ENCODE measurements around the gene FGG. TPM values are rescaled to one million over a fixed set of nuclear protein-coding genes. Genes with fewer than 3 reads are reported as not detected.

Gene FGG
- total RNA-seq, 1 experiment from 2014 or later = not detected

DNA sequence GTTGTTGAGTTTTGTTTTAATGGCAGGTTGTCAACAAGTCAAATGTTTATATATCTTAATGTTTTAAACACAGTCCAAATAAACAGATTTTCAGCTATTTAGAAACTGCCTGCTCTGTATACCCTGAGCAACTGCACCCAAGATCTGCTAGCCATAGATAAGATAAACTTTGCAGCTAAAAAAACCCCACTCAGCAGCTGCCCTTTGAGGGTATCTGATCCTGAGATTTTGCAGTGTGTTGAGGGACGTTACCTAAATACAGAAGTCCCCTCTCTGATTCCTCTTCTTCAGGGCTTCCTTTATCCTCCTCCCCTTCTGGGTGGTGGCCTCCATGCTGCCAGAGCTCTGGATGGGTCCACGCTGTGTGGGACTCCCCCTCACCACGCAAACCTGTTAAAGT is 11.0 kb upstream of the FGG start:
- CTCF ChIA-PET = interaction anchor here (1.1 kb wide), 1 partner anchor 64 kb away, joined by 4 read pairs; no protein-coding TSS in a partner anchor
- POLR2A ChIA-PET (ENCODE audit: low non-redundant PET) = no interaction called here

DNA sequence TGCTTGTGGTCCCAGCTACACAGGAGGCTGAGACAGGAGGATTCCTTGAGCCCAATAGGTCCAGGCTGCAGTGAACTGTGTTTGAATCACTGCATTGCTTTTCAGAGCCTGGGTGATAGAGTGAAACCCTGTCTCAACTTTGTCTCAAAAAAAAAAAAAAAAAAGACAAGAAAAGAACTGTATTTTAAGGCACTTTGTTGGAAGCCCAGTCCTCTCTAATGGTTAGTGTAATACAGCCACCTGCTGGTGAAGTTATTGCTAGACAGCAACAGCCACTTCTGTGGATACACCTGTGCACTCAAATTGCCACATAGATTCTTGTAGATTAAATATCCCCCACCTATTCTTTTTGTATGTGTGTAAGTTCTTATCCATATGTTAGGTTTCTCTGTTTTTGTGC is 10.1 kb upstream of the FGG start:
- TF ChIP-seq EZH2 (IDR thresholded peaks at IDR 0.05; ENCODE audit: borderline replicate concordance, low read depth, low read length, poor library complexity, severe bottlenecking) = no peak
- TF ChIP-seq, protein P1, sequence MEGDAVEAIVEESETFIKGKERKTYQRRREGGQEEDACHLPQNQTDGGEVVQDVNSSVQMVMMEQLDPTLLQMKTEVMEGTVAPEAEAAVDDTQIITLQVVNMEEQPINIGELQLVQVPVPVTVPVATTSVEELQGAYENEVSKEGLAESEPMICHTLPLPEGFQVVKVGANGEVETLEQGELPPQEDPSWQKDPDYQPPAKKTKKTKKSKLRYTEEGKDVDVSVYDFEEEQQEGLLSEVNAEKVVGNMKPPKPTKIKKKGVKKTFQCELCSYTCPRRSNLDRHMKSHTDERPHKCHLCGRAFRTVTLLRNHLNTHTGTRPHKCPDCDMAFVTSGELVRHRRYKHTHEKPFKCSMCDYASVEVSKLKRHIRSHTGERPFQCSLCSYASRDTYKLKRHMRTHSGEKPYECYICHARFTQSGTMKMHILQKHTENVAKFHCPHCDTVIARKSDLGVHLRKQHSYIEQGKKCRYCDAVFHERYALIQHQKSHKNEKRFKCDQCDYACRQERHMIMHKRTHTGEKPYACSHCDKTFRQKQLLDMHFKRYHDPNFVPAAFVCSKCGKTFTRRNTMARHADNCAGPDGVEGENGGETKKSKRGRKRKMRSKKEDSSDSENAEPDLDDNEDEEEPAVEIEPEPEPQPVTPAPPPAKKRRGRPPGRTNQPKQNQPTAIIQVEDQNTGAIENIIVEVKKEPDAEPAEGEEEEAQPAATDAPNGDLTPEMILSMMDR (conservative IDR thresholded peaks at IDR 0.05; ENCODE audit: low read depth, low read length) = peak; percentile 56
- no peaks in the 10 kb centered on the region for H3K27me3 ChIP-seq (replicated peaks; ENCODE audit: insufficient read depth, low read depth, low read length, poor library complexity)
- H3K36me3 ChIP-seq (ENCODE audit: insufficient read depth, low read length, poor library complexity, severe bottlenecking) = no peaks in the 10 kb centered on the region
- H3K9me3 ChIP-seq (ENCODE audit: low read depth, low read length, poor library complexity, severe bottlenecking) = no peaks in the 10 kb centered on the region
- H3K27ac ChIP-seq (ENCODE audit: low read depth, low read length, poor library complexity, severe bottlenecking) = no peak overlapping the region
- BruUV-seq (replicated peaks) = no TSS peak
- ChIA-PET POLR2A (ENCODE audit: low non-redundant PET) (no interaction called here), CTCF (interaction anchor here (0.6 to 0.7 kb wide), 3 partner anchors 63 to 1480 kb away, joined by 6 to 10 read pairs (median 8); no protein-coding TSS in a partner anchor)
- peak; percentile 52 for DNase-seq (ENCODE audit: low spot score)
- no peaks in the 10 kb centered on the region for H3K4me1 ChIP-seq (ENCODE audit: insufficient read depth, low read length, poor library complexity, severe bottlenecking)
- intact Hi-C loops (cut with micrococcal nuclease; ENCODE audit: unreplicated experiment) = loop anchor here (1.0 kb wide), 1 partner anchor 63 kb away; no protein-coding TSS in a partner anchor
- H3K4me3 ChIP-seq (ENCODE audit: low read depth, low read length, poor library complexity, severe bottlenecking) = no peak overlapping the region

More for the DNA sequence above, 11.0 kb upstream of the FGG start:
- H3K4me1 ChIP-seq (ENCODE audit: insufficient read depth, low read length, poor library complexity, severe bottlenecking) = no peaks in the 10 kb centered on the region
- intact Hi-C loops (cut with micrococcal nuclease; ENCODE audit: unreplicated experiment) = no loop called here
- H3K27me3 ChIP-seq (replicated peaks; ENCODE audit: insufficient read depth, low read depth, low read length, poor library complexity) = no peaks in the 10 kb centered on the region
- DNase-seq (ENCODE audit: low spot score) = no peak
- H3K9me3 ChIP-seq (ENCODE audit: low read depth, low read length, poor library complexity, severe bottlenecking) = no peaks in the 10 kb centered on the region
- TF ChIP-seq, protein P1 (conservative IDR thresholded peaks at IDR 0.05; ENCODE audit: low read depth, low read length) = no peak
- TF ChIP-seq EZH2 (IDR thresholded peaks at IDR 0.05; ENCODE audit: borderline replicate concordance, low read depth, low read length, poor library complexity, severe bottlenecking) = no peak
- H3K36me3 ChIP-seq (ENCODE audit: insufficient read depth, low read length, poor library complexity, severe bottlenecking) = no peaks in the 10 kb centered on the region
- H3K4me3 ChIP-seq (ENCODE audit: low read depth, low read length, poor library complexity, severe bottlenecking) = no peak overlapping the region
- no TSS peak for BruUV-seq (replicated peaks)
- no peak overlapping the region for H3K27ac ChIP-seq (ENCODE audit: low read depth, low read length, poor library complexity, severe bottlenecking)

DNA sequence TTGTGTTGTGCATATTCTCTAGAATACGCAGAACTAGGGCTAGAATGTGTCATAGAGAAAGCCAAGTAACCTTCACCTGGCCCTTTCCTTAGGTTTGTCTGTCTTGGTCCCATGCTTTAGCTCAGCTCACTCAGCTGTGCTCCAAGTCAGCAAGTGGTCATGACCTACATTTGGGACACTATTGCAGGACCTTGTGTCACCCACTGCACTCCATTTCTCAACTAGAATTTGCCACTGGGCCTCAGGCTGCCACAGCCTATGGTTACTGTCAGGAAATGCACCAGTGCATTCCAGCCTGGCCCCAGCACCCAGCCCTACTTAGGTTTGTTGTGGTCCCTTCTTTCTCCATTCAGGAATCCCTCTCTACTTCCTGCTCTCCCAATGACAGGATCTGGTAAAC is 7.7 kb upstream of the FGG start:
- no peak overlapping the region for H3K4me3 ChIP-seq (ENCODE audit: low read depth, low read length, poor library complexity, severe bottlenecking)
- no peaks in the 10 kb centered on the region for H3K4me1 ChIP-seq (ENCODE audit: insufficient read depth, low read length, poor library complexity, severe bottlenecking)
- no peak for DNase-seq (ENCODE audit: low spot score)
- no peaks in the 10 kb centered on the region for H3K36me3 ChIP-seq (ENCODE audit: insufficient read depth, low read length, poor library complexity, severe bottlenecking)
- H3K27me3 ChIP-seq (replicated peaks; ENCODE audit: insufficient read depth, low read depth, low read length, poor library complexity) = no peaks in the 10 kb centered on the region
- intact Hi-C loops (cut with micrococcal nuclease; ENCODE audit: unreplicated experiment) = no loop called here
- no peak overlapping the region for H3K27ac ChIP-seq (ENCODE audit: low read depth, low read length, poor library complexity, severe bottlenecking)
- ChIA-PET CTCF (interaction anchor here (3.1 kb wide), 1 partner anchor 61 kb away, joined by 38 read pairs; no protein-coding TSS in a partner anchor), POLR2A (ENCODE audit: low non-redundant PET) (no interaction called here)
- no peaks in the 10 kb centered on the region for H3K9me3 ChIP-seq (ENCODE audit: low read depth, low read length, poor library complexity, severe bottlenecking)
- TF ChIP-seq, protein P1 (conservative IDR thresholded peaks at IDR 0.05; ENCODE audit: low read depth, low read length) = no peak
- no peak for TF ChIP-seq EZH2 (IDR thresholded peaks at IDR 0.05; ENCODE audit: borderline replicate concordance, low read depth, low read length, poor library complexity, severe bottlenecking)
- no TSS peak for BruUV-seq (replicated peaks)
